IPS-15b (cell line): ENCODE measurements around the gene NTRK2.

Experiments used
- H3K27me3 ChIP-seq: one replicate; pipeline ENCODE4 v1.6.1; 2013; ENCODE audit warnings: low read length; ENCODE audit not compliant: control insufficient read depth, insufficient read depth
- H3K36me3 ChIP-seq: one replicate; pipeline ENCODE4 v1.6.1; 2013; ENCODE audit warnings: low read length; ENCODE audit not compliant: control insufficient read depth, insufficient read depth
- H3K4me1 ChIP-seq: one replicate; pipeline ENCODE4 v1.6.1; 2013; ENCODE audit warnings: mild to moderate bottlenecking, low read length; ENCODE audit not compliant: control insufficient read depth, insufficient read depth
- H3K4me3 ChIP-seq: one replicate; pipeline ENCODE4 v1.5.1; 2013; ENCODE audit warnings: low read depth, low read length
- H3K9ac ChIP-seq: one replicate; pipeline ENCODE4 v1.6.1; 2013; ENCODE audit warnings: low read depth, mild to moderate bottlenecking, low read length
- H3K9me3 ChIP-seq: one replicate; pipeline ENCODE4 v1.6.1; 2013; ENCODE audit warnings: mild to moderate bottlenecking, low read length; ENCODE audit not compliant: control insufficient read depth, insufficient read depth

The NTRK2 gene

GRCh38 chr9:84688956-84689355, 19.4 kb downstream of the NTRK2 start:
- Histone ChIP-seq H3K9ac (no peak overlapping the region), H3K4me1 (no peaks in the 10 kb centered on the region), H3K9me3 (no peaks in the 10 kb centered on the region), H3K27me3 (no peaks in the 10 kb centered on the region), H3K4me3 (no peak overlapping the region), H3K36me3 (no peaks in the 10 kb centered on the region)

GRCh38 chr9:84691634-84692033, 22.1 kb downstream of the NTRK2 start:
- H3K27me3 ChIP-seq = no peaks in the 10 kb centered on the region
- no peak overlapping the region for H3K9ac ChIP-seq
- no peak overlapping the region for H3K4me3 ChIP-seq
- H3K4me1 ChIP-seq = no peaks in the 10 kb centered on the region
- H3K9me3 ChIP-seq = no peaks in the 10 kb centered on the region
- H3K36me3 ChIP-seq = no peaks in the 10 kb centered on the region

GRCh38 chr9:84694248-84694647, 24.7 kb downstream of the NTRK2 start:
- no peaks in the 10 kb centered on the region for H3K36me3 ChIP-seq
- H3K4me1 ChIP-seq = no peaks in the 10 kb centered on the region
- no peak overlapping the region for H3K9ac ChIP-seq
- H3K27me3 ChIP-seq = no peaks in the 10 kb centered on the region
- no peak overlapping the region for H3K4me3 ChIP-seq
- H3K9me3 ChIP-seq = no peaks in the 10 kb centered on the region

- no peaks in the 10 kb centered on the region for H3K27me3 ChIP-seq
- no peaks in the 10 kb centered on the region for H3K4me1 ChIP-seq
- no peak overlapping the region for H3K9ac ChIP-seq
- no peaks in the 10 kb centered on the region for H3K36me3 ChIP-seq
- no peaks in the 10 kb centered on the region for H3K9me3 ChIP-seq
- H3K4me3 ChIP-seq = no peak overlapping the region
These were observed 27.5 kb downstream of the NTRK2 start for GRCh38 chr9:84697042-84697441.

GRCh38 chr9:84697509-84698114, 28.1 kb downstream of the NTRK2 start:
- Histone ChIP-seq H3K4me3 (no peak overlapping the region), H3K9me3 (no peaks in the 10 kb centered on the region), H3K9ac (no peak overlapping the region), H3K4me1 (no peaks in the 10 kb centered on the region), H3K27me3 (no peaks in the 10 kb centered on the region), H3K36me3 (no peaks in the 10 kb centered on the region)

GRCh38 chr9:84698323-84698722, 28.8 kb downstream of the NTRK2 start:
- Histone ChIP-seq H3K4me1 (no peaks in the 10 kb centered on the region), H3K9ac (no peak overlapping the region), H3K36me3 (no peaks in the 10 kb centered on the region), H3K27me3 (no peaks in the 10 kb centered on the region), H3K9me3 (no peaks in the 10 kb centered on the region), H3K4me3 (no peak overlapping the region)

GRCh38 chr9:84699984-84700383, 30.5 kb downstream of the NTRK2 start:
- Histone ChIP-seq H3K9me3 (no peaks in the 10 kb centered on the region), H3K4me1 (no peaks in the 10 kb centered on the region), H3K4me3 (no peak overlapping the region), H3K27me3 (no peaks in the 10 kb centered on the region), H3K9ac (no peak overlapping the region), H3K36me3 (no peaks in the 10 kb centered on the region)

- Histone ChIP-seq H3K36me3 (no peaks in the 10 kb centered on the region), H3K4me3 (no peak overlapping the region), H3K9me3 (no peaks in the 10 kb centered on the region), H3K4me1 (no peaks in the 10 kb centered on the region), H3K27me3 (no peaks in the 10 kb centered on the region), H3K9ac (no peak overlapping the region)
These were observed 32.3 kb downstream of the NTRK2 start for GRCh38 chr9:84701801-84702200.

GRCh38 chr9:84702471-84702870, 32.9 kb downstream of the NTRK2 start:
- Histone ChIP-seq H3K9ac (no peak overlapping the region), H3K4me1 (no peaks in the 10 kb centered on the region), H3K9me3 (no peaks in the 10 kb centered on the region), H3K27me3 (no peaks in the 10 kb centered on the region), H3K36me3 (no peaks in the 10 kb centered on the region), H3K4me3 (no peak overlapping the region)

GRCh38 chr9:84703793-84704192, 34.3 kb downstream of the NTRK2 start:
- Histone ChIP-seq H3K9me3 (no peaks in the 10 kb centered on the region), H3K4me3 (no peak overlapping the region), H3K36me3 (no peaks in the 10 kb centered on the region), H3K9ac (no peak overlapping the region), H3K27me3 (no peaks in the 10 kb centered on the region), H3K4me1 (peaks cover 12% of the 10 kb centered on the region)

GRCh38 chr9:84705128-84705527, 35.6 kb downstream of the NTRK2 start:
- Histone ChIP-seq H3K36me3 (no peaks in the 10 kb centered on the region), H3K27me3 (no peaks in the 10 kb centered on the region), H3K9me3 (no peaks in the 10 kb centered on the region), H3K4me3 (no peak overlapping the region), H3K4me1 (peaks cover 24% of the 10 kb centered on the region), H3K9ac (no peak overlapping the region)

GRCh38 chr9:84708400-84708799, 38.9 kb downstream of the NTRK2 start:
- Histone ChIP-seq H3K9me3 (no peaks in the 10 kb centered on the region), H3K4me3 (no peak overlapping the region), H3K27me3 (no peaks in the 10 kb centered on the region), H3K9ac (no peak overlapping the region), H3K4me1 (peaks cover 24% of the 10 kb centered on the region), H3K36me3 (no peaks in the 10 kb centered on the region)
